ENCODE measurements around the gene TMEM259.

The TMEM259 gene

DNA sequence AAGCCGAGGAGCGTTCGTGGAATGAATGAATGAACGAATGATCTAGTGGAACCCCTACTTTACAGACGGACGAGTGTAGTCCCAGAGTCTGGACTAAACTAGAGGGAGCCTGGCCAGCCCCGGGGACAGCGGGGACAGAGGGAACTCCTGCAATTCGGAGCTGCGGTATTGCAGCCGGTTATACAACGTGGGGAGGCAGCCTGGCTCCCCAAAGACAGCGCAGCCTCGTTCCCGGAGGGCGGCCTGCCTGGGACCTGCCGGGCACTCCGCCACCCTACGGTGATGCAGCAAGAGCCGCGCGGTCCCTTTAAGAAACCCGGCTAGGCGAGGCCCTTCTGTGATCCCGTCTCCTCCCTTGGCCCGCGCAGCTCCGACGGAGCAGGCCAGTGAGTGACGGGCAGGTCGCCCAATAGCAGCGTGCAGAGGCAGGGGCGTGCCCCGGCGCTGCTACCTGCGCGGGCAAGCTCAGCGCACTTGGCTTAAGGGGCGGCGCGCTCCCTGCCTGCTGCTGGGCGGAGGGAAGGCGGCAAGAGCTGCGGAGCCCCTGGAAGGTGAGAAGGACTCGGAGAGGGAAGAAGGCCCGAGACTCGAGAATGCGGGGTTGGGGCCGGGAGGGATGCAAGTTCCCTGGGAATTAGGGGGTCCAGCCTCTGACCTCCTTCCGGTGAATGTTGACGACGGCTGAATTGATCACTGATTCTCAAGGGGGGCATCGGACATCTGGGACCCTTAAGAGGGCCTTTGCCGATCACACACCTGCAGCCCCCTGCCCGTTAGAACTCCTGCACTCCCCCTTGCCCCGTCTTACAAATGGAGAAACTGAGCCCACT lies 18.9 kb upstream of the TMEM259 start, which contains the start of gene ABCA7:
ABCA7 (plus strand) TSS at position 462 of the 830 bp plus-strand sequence. CDS start 1,255 bp downstream, outside the sequence.
- Histone ChIP-seq H3K27ac (ENCODE audit: low read depth, low read length, poor library complexity, severe bottlenecking) (peak within 1 kb of the TSS; percentile 99), H3K4me2 (ENCODE audit: low read length) (peak within 1 kb of the TSS; percentile 92), H4K20me1 (ENCODE audit: insufficient read depth, low read length) (no peaks in the 10 kb centered on the region), H3K9ac (ENCODE audit: low read length) (peak within 1 kb of the TSS; percentile 94), H3F3A (ENCODE audit: insufficient read depth, low read length) (peaks cover 13% of the 10 kb centered on the region; the same call in 1 of the 2 replicates), H3K79me2 (ENCODE audit: insufficient read depth, low read length) (no peaks in the 10 kb centered on the region), H3K4me3 (ENCODE audit: low read depth, low read length, poor library complexity, severe bottlenecking) (peak within 1 kb of the TSS; percentile 90), H3K9me2 (ENCODE audit: low read depth, low read length) (no peaks in the 10 kb centered on the region), H3K4me1 (ENCODE audit: insufficient read depth, low read length, severe bottlenecking) (peaks cover 49% of the 10 kb centered on the region), H3K36me3 (ENCODE audit: insufficient read depth, low read length) (peaks cover 27% of the 10 kb centered on the region), H3K27me3 (ENCODE audit: insufficient read depth, low read length) (no peaks in the 10 kb centered on the region), H2AFZ (ENCODE audit: low read length) (no peak within 1 kb of the TSS), H3K9me3 (ENCODE audit: low read length) (no peaks in the 10 kb centered on the region)
- TF ChIP-seq CTCF (IDR thresholded peaks at IDR 0.05; ENCODE audit: low read length), result no peak
- TF ChIP-seq EZH2 (IDR thresholded peaks at IDR 0.05; ENCODE audit: borderline replicate concordance, low read length), result no peak

- Histone ChIP-seq H3K9me3 (ENCODE audit: low read length) (no peaks in the 10 kb centered on the region), H3K4me2 (ENCODE audit: low read length) (peak overlapping the region; percentile 92), H3K79me2 (ENCODE audit: insufficient read depth, low read length) (no peaks in the 10 kb centered on the region), H3K4me3 (ENCODE audit: low read depth, low read length, poor library complexity, severe bottlenecking) (peak overlapping the region; percentile 90), H3K4me1 (ENCODE audit: insufficient read depth, low read length, severe bottlenecking) (peaks cover 49% of the 10 kb centered on the region), H2AFZ (ENCODE audit: low read length) (no peak overlapping the region), H3K27ac (ENCODE audit: low read depth, low read length, poor library complexity, severe bottlenecking) (peak overlapping the region; percentile 99), H3K9ac (ENCODE audit: low read length) (peak overlapping the region; percentile 55), H3K9me2 (ENCODE audit: low read depth, low read length) (no peaks in the 10 kb centered on the region), H3F3A (ENCODE audit: insufficient read depth, low read length) (peaks cover 13% of the 10 kb centered on the region; the same call in 1 of the 2 replicates), H4K20me1 (ENCODE audit: insufficient read depth, low read length) (no peaks in the 10 kb centered on the region), H3K27me3 (ENCODE audit: insufficient read depth, low read length) (no peaks in the 10 kb centered on the region), H3K36me3 (ENCODE audit: insufficient read depth, low read length) (peaks cover 22% of the 10 kb centered on the region)
- TF ChIP-seq CTCF (IDR thresholded peaks at IDR 0.05; ENCODE audit: low read length) (no peak), EZH2 (IDR thresholded peaks at IDR 0.05; ENCODE audit: borderline replicate concordance, low read length) (no peak)
These were observed 18.2 kb upstream of the TMEM259 start for GRCh38 chr19:1038978-1039645.

- peaks cover 42% of the 10 kb centered on the region for H3K4me1 ChIP-seq (ENCODE audit: insufficient read depth, low read length, severe bottlenecking)
- peaks cover 13% of the 10 kb centered on the region; the same call in 1 of the 2 replicates for H3F3A ChIP-seq (ENCODE audit: insufficient read depth, low read length)
- H3K4me2 ChIP-seq (ENCODE audit: low read length), result peak overlapping the region; percentile 92
- peak overlapping the region; percentile 55 for H3K9ac ChIP-seq (ENCODE audit: low read length)
- TF ChIP-seq CTCF (IDR thresholded peaks at IDR 0.05; ENCODE audit: low read length) (no peak), EZH2 (IDR thresholded peaks at IDR 0.05; ENCODE audit: borderline replicate concordance, low read length) (no peak)
- H3K79me2 ChIP-seq (ENCODE audit: insufficient read depth, low read length), result no peaks in the 10 kb centered on the region
- no peak overlapping the region for H2AFZ ChIP-seq (ENCODE audit: low read length)
- H3K27me3 ChIP-seq (ENCODE audit: insufficient read depth, low read length), result no peaks in the 10 kb centered on the region
- H3K4me3 ChIP-seq (ENCODE audit: low read depth, low read length, poor library complexity, severe bottlenecking), result peak overlapping the region; percentile 90
- H3K9me2 ChIP-seq (ENCODE audit: low read depth, low read length), result no peaks in the 10 kb centered on the region
- H3K27ac ChIP-seq (ENCODE audit: low read depth, low read length, poor library complexity, severe bottlenecking), result peak overlapping the region; percentile 99
- H4K20me1 ChIP-seq (ENCODE audit: insufficient read depth, low read length), result no peaks in the 10 kb centered on the region
- peaks cover 29% of the 10 kb centered on the region for H3K36me3 ChIP-seq (ENCODE audit: insufficient read depth, low read length)
- H3K9me3 ChIP-seq (ENCODE audit: low read length), result no peaks in the 10 kb centered on the region
These were observed 16.7 kb upstream of the TMEM259 start for GRCh38 chr19:1037621-1038064.
